ENCODE measurements around the gene GSTA2.

DNA sequence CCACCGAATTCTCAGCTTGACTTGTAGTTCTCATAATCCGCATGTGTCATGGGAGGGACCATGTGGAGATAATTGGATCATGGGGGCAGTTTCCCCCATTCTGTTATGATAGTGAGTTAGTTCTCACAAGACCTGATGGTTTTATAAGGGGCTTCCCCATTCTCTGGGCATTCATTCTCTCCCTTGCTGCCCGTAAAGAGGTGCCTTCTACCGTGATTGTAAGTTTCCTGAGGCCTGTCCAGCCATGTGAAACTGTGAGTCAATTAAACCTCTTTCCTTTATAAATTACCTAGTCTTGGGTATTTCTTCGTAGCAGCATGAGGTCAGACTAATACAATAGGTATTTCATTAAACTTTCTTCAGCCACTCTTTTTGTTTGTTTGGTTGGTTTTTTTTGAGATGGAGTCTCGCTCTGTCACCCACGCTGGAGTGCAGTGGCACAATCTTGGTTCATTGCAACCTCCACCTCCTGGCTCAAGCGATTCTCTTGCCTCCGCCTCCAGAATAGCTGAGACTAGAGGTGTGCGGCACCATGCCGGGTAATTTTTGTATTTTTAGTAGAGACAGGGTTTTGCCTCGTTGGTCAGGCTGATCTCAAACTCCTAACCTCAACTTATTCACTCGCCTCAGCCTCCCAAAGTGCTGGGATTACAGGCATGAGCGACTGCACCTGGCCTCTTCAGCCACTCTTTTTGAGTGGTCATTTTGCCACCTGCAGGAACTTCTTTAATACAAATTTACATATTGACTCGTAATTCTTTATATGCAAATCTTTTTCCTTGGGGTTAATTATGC lies 36.3 kb downstream of the GSTA2 start:
- no peak for TF ChIP-seq EZH2 (IDR thresholded peaks at IDR 0.05; ENCODE audit: low read depth)
- TF ChIP-seq, protein P1, sequence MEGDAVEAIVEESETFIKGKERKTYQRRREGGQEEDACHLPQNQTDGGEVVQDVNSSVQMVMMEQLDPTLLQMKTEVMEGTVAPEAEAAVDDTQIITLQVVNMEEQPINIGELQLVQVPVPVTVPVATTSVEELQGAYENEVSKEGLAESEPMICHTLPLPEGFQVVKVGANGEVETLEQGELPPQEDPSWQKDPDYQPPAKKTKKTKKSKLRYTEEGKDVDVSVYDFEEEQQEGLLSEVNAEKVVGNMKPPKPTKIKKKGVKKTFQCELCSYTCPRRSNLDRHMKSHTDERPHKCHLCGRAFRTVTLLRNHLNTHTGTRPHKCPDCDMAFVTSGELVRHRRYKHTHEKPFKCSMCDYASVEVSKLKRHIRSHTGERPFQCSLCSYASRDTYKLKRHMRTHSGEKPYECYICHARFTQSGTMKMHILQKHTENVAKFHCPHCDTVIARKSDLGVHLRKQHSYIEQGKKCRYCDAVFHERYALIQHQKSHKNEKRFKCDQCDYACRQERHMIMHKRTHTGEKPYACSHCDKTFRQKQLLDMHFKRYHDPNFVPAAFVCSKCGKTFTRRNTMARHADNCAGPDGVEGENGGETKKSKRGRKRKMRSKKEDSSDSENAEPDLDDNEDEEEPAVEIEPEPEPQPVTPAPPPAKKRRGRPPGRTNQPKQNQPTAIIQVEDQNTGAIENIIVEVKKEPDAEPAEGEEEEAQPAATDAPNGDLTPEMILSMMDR (conservative IDR thresholded peaks at IDR 0.05) = no peak

Measured in PC-9 (cell line).